A549 (cell line): ENCODE measurements around the gene RBM6. TPM values are rescaled to one million over a fixed set of nuclear protein-coding genes. Genes with fewer than 3 reads are reported as not detected.

Experiments used
- ATAC-seq, 2 experiments: fragments of 200-7000 bp in 1 of 2; fragments of >200 bp in 1 of 2; cut with Nextera tagmentation in 1 of 2; cut with Tn5 transposase in 1 of 2; 3 replicates each; pipeline versions ENCODE4 v1.8.0 to v1.9.1; 2018 to 2020; ENCODE audit warnings: mild to moderate bottlenecking in 1 of 2, moderate library complexity in 1 of 2
- CTCF ChIA-PET: fragments of 300-600 bp; sonication (Branson Sonifier 250); formaldehyde crosslinking; extraction: SDS; loops from one replicate; lab custom pipeline; 2021; ENCODE audit warnings: antibody characterized with exemption, inconsistent platforms; lab: Yijun Ruan, JAX
- POLR2A ChIA-PET: fragments of 350-600 bp; formaldehyde crosslinking; extraction: SDS; loops from one replicate; lab custom pipeline; 2021; ENCODE audit warnings: antibody characterized with exemption, inconsistent platforms; lab: Yijun Ruan, JAX
- DNase-seq, 2 experiments: peaks; one replicate each; pipeline versions ENCODE4 v3.0.0 to v3.0.0-alpha.2; 2011 to 2016; ENCODE audit warnings: low read depth in 1 of 2, low spot score in 1 of 2
- FAIRE-seq: peaks from 2 replicates; lab custom pipeline; 2011; peaks lifted over from hg19 to GRCh38; lab: Jason Lieb, UNC
- H3K27ac ChIP-seq, 2 experiments: fragments of >200 bp; sonication (Bioruptor Twin); formaldehyde crosslinking; 3 replicates each; pipeline ENCODE4 v1.5.1; 2016 to 2017
- H3K4me1 ChIP-seq: fragments of >200 bp; sonication (Bioruptor Twin); formaldehyde crosslinking; 3 replicates; pipeline ENCODE4 v1.6.1; 2016
- H3K4me2 ChIP-seq: fragments of >200 bp; sonication (Bioruptor Twin); formaldehyde crosslinking; 3 replicates; pipeline ENCODE4 v1.6.1; 2016
- H3K4me3 ChIP-seq: fragments of >200 bp; sonication (Bioruptor Twin); formaldehyde crosslinking; 3 replicates; pipeline ENCODE4 v1.5.1; 2016
- H3K9me3 ChIP-seq: fragments of >200 bp; sonication (Bioruptor Twin); formaldehyde crosslinking; 3 replicates; pipeline ENCODE4 v1.6.1; 2016
- ATOH8 ChIP-seq: fragments of 250-450 bp; sonication (Bioruptor Pico); IDR thresholded peaks from 2 replicates; pipeline ENCODE4 v1.5.0; 2020; ENCODE audit warnings: low read depth, mild to moderate bottlenecking, moderate library complexity
- GATA3 ChIP-seq: IDR thresholded peaks from 2 replicates; pipeline ENCODE4 v1.6.1; 2012; ENCODE audit warnings: borderline replicate concordance
- HES2 ChIP-seq: fragments of >200 bp; sonication (Bioruptor Twin); formaldehyde crosslinking; IDR thresholded peaks from 2 replicates; pipeline ENCODE4 v1.6.1; 2016
- HMGXB4 ChIP-seq: fragments of 250-450 bp; sonication (Bioruptor Pico); IDR thresholded peaks from 2 replicates; pipeline ENCODE4 v1.5.0; 2021; ENCODE audit warnings: mild to moderate bottlenecking, moderate library complexity, borderline replicate concordance
- MAFK ChIP-seq: fragments of 450-650 bp; IDR thresholded peaks from 2 replicates; pipeline ENCODE4 v1.6.1; 2014; ENCODE audit not compliant: partially characterized antibody
- MYC ChIP-seq: IDR thresholded peaks from 2 replicates; pipeline ENCODE4 v1.6.1; 2012; ENCODE audit warnings: mild to moderate bottlenecking, inconsistent platforms, low read length, improper control_type of control experiment, borderline replicate concordance
- NFE2L2 ChIP-seq: fragments of 150-350 bp; conservative IDR thresholded peaks from 2 replicates; pipeline ENCODE4 v1.6.1; 2014; ENCODE audit warnings: low read length
- NPAS2 ChIP-seq: fragments of 250-450 bp; sonication (Bioruptor Pico); IDR thresholded peaks from 2 replicates; pipeline ENCODE4 v1.8.0; 2022; ENCODE audit warnings: mild to moderate bottlenecking, moderate library complexity, borderline replicate concordance
- NR3C1 ChIP-seq: fragments of >200 bp; sonication (Bioruptor Twin); formaldehyde crosslinking; IDR thresholded peaks from 3 replicates; pipeline ENCODE4 v1.6.1; 2017
- PHF8 ChIP-seq: fragments of 200-600 bp; sonication (generic); IDR thresholded peaks from 2 replicates; pipeline ENCODE4 v1.6.1; 2016; ENCODE audit warnings: low read depth, mild to moderate bottlenecking, antibody characterized with exemption, moderate library complexity, borderline replicate concordance
- POLR2A ChIP-seq: IDR thresholded peaks from 2 replicates; pipeline ENCODE4 v1.6.1; 2012; ENCODE audit warnings: mild to moderate bottlenecking, low read length
- POLR2AphosphoS2 ChIP-seq: conservative IDR thresholded peaks from 2 replicates; pipeline ENCODE4 v1.6.1; 2012; ENCODE audit warnings: low read length, improper control_type of control experiment, inconsistent platforms
- RAD21 ChIP-seq, 2 experiments: fragments of >200 bp in 1 of 2; sonication (Bioruptor Twin) in 1 of 2; formaldehyde crosslinking in 1 of 2; IDR thresholded peaks in 1 of 2; conservative IDR thresholded peaks in 1 of 2; 2 replicates in 1 of 2; 3 replicates in 1 of 2; pipeline ENCODE4 v1.6.1; 2012 to 2018; ENCODE audit warnings: inconsistent platforms in 1 of 2
- RFX5 ChIP-seq: fragments of 450-650 bp; IDR thresholded peaks from 2 replicates; pipeline ENCODE4 v1.7.1; 2014; ENCODE audit warnings: antibody characterized with exemption, mild to moderate bottlenecking, moderate library complexity
- RNF2 ChIP-seq: fragments of 200-600 bp; sonication (generic); IDR thresholded peaks from 2 replicates; pipeline ENCODE4 v1.6.1; 2016; ENCODE audit warnings: low read depth, mild to moderate bottlenecking, antibody characterized with exemption, moderate library complexity, borderline replicate concordance
- TFCP2L1 ChIP-seq: fragments of 250-450 bp; sonication (Bioruptor Pico); IDR thresholded peaks from 2 replicates; pipeline ENCODE4 v1.5.0; 2021; ENCODE audit warnings: mild to moderate bottlenecking
- USF2 ChIP-seq: fragments of 450-650 bp; IDR thresholded peaks from 2 replicates; pipeline ENCODE4 v1.6.1; 2014; ENCODE audit warnings: antibody characterized with exemption
- ZC3H11A ChIP-seq: fragments of 450-650 bp; IDR thresholded peaks from 2 replicates; pipeline ENCODE4 v1.6.1; 2014; ENCODE audit warnings: antibody characterized with exemption, mild to moderate bottlenecking
- WGBS: methylation state at CpG from one replicate; pipeline ENCODE4 v1.1.6; 2017; ENCODE audit errors: missing lambda C conversion rate; 5-methylcytosine and 5-hydroxymethylcytosine counted together
- polyA plus RNA-seq, 4 experiments: library from polyadenylated mRNA; depleted of rRNA in 3 of 4; stranded (reverse); fragments of >200 nt; fragmentation: RNase III in 1 of 4; extraction: RNeasy Plus Mini Kit Qiagen cat#74134 plus additional on column Dnase treatment in 1 of 4; gene quantifications; 2 replicates in 3 of 4; 3 replicates in 1 of 4; pipeline ENCODE4 v1.2.3, GENCODE V29; 2011 to 2017

RBM6 gene
- polyA plus RNA-seq, 2 of the 4 experiments (the other 2 are of a cell fraction): 40.4 to 44.2 TPM

GRCh38 chr3:49984394-49984793 is 44.4 kb downstream of the RBM6 start:
- no peak overlapping the region for H3K4me3 ChIP-seq
- 23% methylated on average over 8 of the region's 13 CpGs for WGBS
- H3K4me2 ChIP-seq: no peak overlapping the region
- ChIA-PET POLR2A (no interaction called here), CTCF (interaction anchor here (0.6 kb wide), 1 partner anchor 11 kb away, joined by 5 read pairs; no protein-coding TSS in a partner anchor)
- no peak for DNase-seq
- TF ChIP-seq PHF8: no peak
- TF ChIP-seq HMGXB4 (CRISPR knock-in tag): no peak
- no peak for TF ChIP-seq TFCP2L1
- TF ChIP-seq POLR2AphosphoS2: no peak
- no peak for TF ChIP-seq ZC3H11A
- TF ChIP-seq RFX5: no peak
- ATAC-seq: no peak
- no peak for FAIRE-seq
- H3K27ac ChIP-seq: no peak overlapping the region
- H3K9me3 ChIP-seq: no peaks in the 10 kb centered on the region
- no peaks in the 10 kb centered on the region for H3K4me1 ChIP-seq

- Histone ChIP-seq H3K27ac (no peak overlapping the region), H3K4me3 (no peak overlapping the region), H3K4me2 (no peak overlapping the region), H3K9me3 (no peaks in the 10 kb centered on the region), H3K4me1 (no peaks in the 10 kb centered on the region)
- DNase-seq (no peak), FAIRE-seq (no peak), ATAC-seq (no peak)
- TF ChIP-seq MAFK (no peak), MYC (no peak), NR3C1 (no peak), POLR2A (no peak), USF2 (no peak), NFE2L2 (no peak), ATOH8 (CRISPR knock-in tag) (no peak), RAD21 (conservative IDR thresholded peaks at IDR 0.05 in 1 of 2, IDR thresholded peaks at IDR 0.05 in 1 of 2) (no peak), NPAS2 (no peak)
- POLR2A ChIA-PET: no interaction called here
- CTCF ChIA-PET: no interaction called here
- 91% methylated on average over 2 of the region's 2 CpGs for WGBS
These were observed 52.4 kb downstream of the RBM6 start for GRCh38 chr3:49992326-49992725.

- no peak overlapping the region for H3K4me2 ChIP-seq
- ChIA-PET POLR2A (no interaction called here), CTCF (interaction anchor here (0.6 to 1.0 kb wide), 3 partner anchors 9 to 1561 kb away, joined by 3 to 4 read pairs (median 3); no protein-coding TSS in a partner anchor)
- H3K4me1 ChIP-seq: no peaks in the 10 kb centered on the region
- ATAC-seq (no peak), DNase-seq (no peak), FAIRE-seq (no peak)
- no peak overlapping the region for H3K27ac ChIP-seq
- TF ChIP-seq GATA3: no peak
- TF ChIP-seq RNF2: no peak
- no peak for TF ChIP-seq HES2
- no peak overlapping the region for H3K4me3 ChIP-seq
- H3K9me3 ChIP-seq: no peaks in the 10 kb centered on the region
- WGBS: 91% methylated on average over 1 of the region's 1 CpG
These were observed 54.5 kb downstream of the RBM6 start for GRCh38 chr3:49994476-49994875.
